SH-SY5Y (cell line): ENCODE measurements around the gene CLDN9.

ENCODE experiments used
- GATA2 ChIP-seq: IDR thresholded peaks from 2 replicates; pipeline ENCODE4 v1.6.1; 2011; ENCODE audit warnings: mild to moderate bottlenecking, low read depth, low read length
- GATA3 ChIP-seq: IDR thresholded peaks from 2 replicates; pipeline ENCODE4 v1.6.1; 2011; ENCODE audit warnings: low read depth, mild to moderate bottlenecking, low read length, moderate library complexity

- TF ChIP-seq GATA2 = no peak
- TF ChIP-seq GATA3 = no peak
Observed at GRCh38 chr16:2973605-2974318, 39.0 kb upstream of the CLDN9 start.
